Esophagus squamous epithelium (tissue), 5 donors: ENCODE data around the gene HEYL. TPM values are rescaled to one million over a fixed set of nuclear protein-coding genes. Genes with fewer than 3 reads are reported as not detected.

ENCODE experiments used
- DNase-seq: peaks from one replicate; lab custom pipeline; 2025; lab: John Stamatoyannopoulos, UW
- H3K27ac ChIP-seq, 4 donors: fragments of 200-600 bp; sonication (generic); one replicate each; pipeline ENCODE4 v1.5.1; 2016 to 2019; ENCODE audit warnings: mild to moderate bottlenecking in 1 of 4
- H3K27me3 ChIP-seq, 4 donors: fragments of 200-600 bp; sonication (generic); 1 replicate in 3 of 4; 2 replicates in 1 of 4; pipeline versions ENCODE4 v1.5.1 to v1.6.0; 2017 to 2021; ENCODE audit warnings: antibody characterized with exemption in 1 of 4
- H3K36me3 ChIP-seq, 3 donors: fragments of 200-600 bp; sonication (generic); one replicate each; pipeline ENCODE4 v1.5.1; 2016 to 2019
- H3K4me1 ChIP-seq, 3 donors: fragments of 200-600 bp; sonication (generic); one replicate each; pipeline ENCODE4 v1.5.1; 2017 to 2019
- H3K4me3 ChIP-seq, 4 donors: fragments of 200-600 bp; sonication (generic); 1 replicate in 3 of 4; 2 replicates in 1 of 4; pipeline ENCODE4 v1.5.1; 2016 to 2019; ENCODE audit warnings: mild to moderate bottlenecking in 2 of 4, moderate library complexity in 1 of 4
- H3K9me3 ChIP-seq, 3 donors: fragments of 200-600 bp; sonication (generic); one replicate each; pipeline ENCODE4 v1.5.1; 2016 to 2019
- CTCF ChIP-seq, 6 experiments: fragments of 450-650 bp in 4 of 6; fragments of 200-600 bp in 2 of 6; sonication (generic) in 2 of 6; IDR thresholded peaks; one replicate each; pipeline ENCODE4 v1.5.1; 2016 to 2019; ENCODE audit warnings: antibody characterized with exemption in 6 of 6, mild to moderate bottlenecking in 4 of 6, moderate library complexity in 4 of 6
- POLR2A ChIP-seq, 4 donors: fragments of 450-650 bp; IDR thresholded peaks; one replicate each; pipeline ENCODE4 v1.6.1; 2017; ENCODE audit warnings: antibody characterized with exemption in 4 of 4, mild to moderate bottlenecking in 4 of 4, moderate library complexity in 3 of 4
- WGBS, 2 donors: methylation state at CpG; one replicate each; pipeline ENCODE4 v1.1.5; 2018; 5-methylcytosine and 5-hydroxymethylcytosine counted together
- intact Hi-C: fragments of 100-400 bp; cut with DNase I; formaldehyde crosslinking; loops from one replicate; pipeline ENCODE4 v1.15.0; 2022
- total RNA-seq, 4 donors: library from RNA; depleted of rRNA; stranded (reverse); fragments of >200 nt; gene quantifications; one replicate each; pipeline ENCODE4 v1.1.0, GENCODE V29; 2016
- donor health status: DM: yes; HTN: yes; CAD: no.

Gene HEYL
- total RNA-seq, 4 donors from 2014 or later: 0.45 to 1.2 (median 0.77) TPM

DNA sequence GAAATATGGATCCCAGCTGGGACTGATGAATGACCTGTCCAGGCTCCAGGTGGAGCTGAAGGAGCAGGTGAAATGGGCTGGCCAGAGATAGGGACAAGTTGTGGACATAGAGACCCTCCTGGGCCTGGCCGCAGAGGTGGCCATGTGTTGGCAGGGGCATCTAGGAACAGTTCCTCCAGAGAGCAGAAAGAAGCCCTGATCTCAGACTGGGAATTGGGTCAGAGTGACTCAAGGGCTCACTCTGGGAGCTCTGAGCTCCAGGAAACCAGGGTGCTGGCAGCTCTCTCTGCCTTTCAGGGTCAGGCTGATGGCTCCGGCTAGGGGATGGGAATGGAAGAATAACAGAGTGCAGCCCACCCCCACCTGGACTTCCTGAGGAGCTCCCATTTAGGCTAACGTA is 29.5 kb upstream of the HEYL start:
- TF ChIP-seq CTCF (IDR thresholded peaks at IDR 0.05) (no peak), POLR2A (IDR thresholded peaks at IDR 0.05) (no peak)
- Histone ChIP-seq H3K27ac (no peak overlapping the region), H3K9me3 (no peaks in the 10 kb centered on the region), H3K4me3 (no peak overlapping the region), H3K36me3 (no peaks in the 10 kb centered on the region), H3K4me1 (peaks cover 8 to 24% (median 14%) of the 10 kb centered on the region in 3 donors), H3K27me3 (peaks cover 5 to 73% (median 9%) of the 10 kb centered on the region in 4 donors)
- WGBS, 2 donors: 90 to 92% methylated on average over 2 to 3 of the region's 3 CpGs
- intact Hi-C loops: no loop called here
- DNase-seq: no peak

DNA sequence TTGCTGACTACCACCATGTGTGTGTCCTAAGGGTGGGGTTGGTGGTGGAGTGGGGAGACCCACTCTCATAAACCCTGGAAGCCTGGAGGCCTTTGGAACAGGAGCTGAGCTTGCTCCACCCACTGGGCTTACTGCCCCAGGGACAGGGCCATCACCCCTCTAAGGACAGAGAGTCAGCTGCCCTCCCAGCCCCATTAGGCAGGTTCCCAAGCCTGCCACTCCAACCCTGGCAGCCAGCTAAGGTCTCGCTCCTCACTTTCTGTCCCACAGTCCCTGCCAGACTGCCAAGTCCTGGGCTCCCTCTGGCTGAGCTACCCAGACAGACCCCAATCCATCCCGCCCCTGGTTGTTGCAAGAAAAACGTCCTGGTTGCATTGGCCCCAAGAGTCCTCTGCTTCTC is 28.7 kb upstream of the HEYL start:
- DNase-seq: no peak
- 71% methylated on average over 1 of the region's 3 CpGs; no CpG with 5 or more reads in 1 of the 2 donors for WGBS, 2 donors

DNA sequence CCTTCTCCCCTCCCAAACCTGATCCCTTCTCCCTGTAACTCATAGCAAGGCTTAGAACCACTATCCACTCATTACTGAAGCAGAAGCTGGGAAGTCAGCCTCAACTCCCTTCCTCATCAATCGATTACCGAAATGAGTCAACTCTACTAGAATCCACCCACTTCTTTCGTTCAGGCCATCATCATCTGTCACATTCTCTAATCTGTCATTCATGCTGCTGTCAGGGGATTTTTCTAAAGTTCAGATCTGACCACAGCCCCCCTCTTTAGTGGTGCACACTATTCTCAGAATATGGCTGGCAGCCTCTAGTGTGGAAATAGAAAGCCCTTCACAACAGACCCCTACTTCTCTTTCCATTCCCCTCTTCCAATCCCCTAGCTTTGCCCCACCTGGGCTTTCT is 27.3 kb upstream of the HEYL start:
- Histone ChIP-seq H3K4me3 (no peak overlapping the region), H3K27me3 (peaks cover 5 to 55% (median 8%) of the 10 kb centered on the region in 4 donors), H3K9me3 (no peaks in the 10 kb centered on the region), H3K36me3 (no peaks in the 10 kb centered on the region), H3K27ac (no peak overlapping the region), H3K4me1 (peaks cover 8 to 13% (median 8%) of the 10 kb centered on the region in 3 donors)
- no peak for DNase-seq
- intact Hi-C loops: no loop called here
- WGBS, 2 donors: 52 to 70% methylated on average over 3 of the region's 3 CpGs
- TF ChIP-seq POLR2A (IDR thresholded peaks at IDR 0.05) (no peak), CTCF (IDR thresholded peaks at IDR 0.05) (no peak)

More for the DNA sequence above, 28.7 kb upstream of the HEYL start:
- no peaks in the 10 kb centered on the region for H3K36me3 ChIP-seq
- no peak overlapping the region for H3K4me3 ChIP-seq
- intact Hi-C loops: no loop called here
- peaks cover 8 to 24% (median 14%) of the 10 kb centered on the region in 3 donors for H3K4me1 ChIP-seq
- H3K27me3 ChIP-seq: peaks cover 5 to 69% (median 9%) of the 10 kb centered on the region in 4 donors
- no peak for TF ChIP-seq CTCF (IDR thresholded peaks at IDR 0.05)
- no peak for TF ChIP-seq POLR2A (IDR thresholded peaks at IDR 0.05)
- no peaks in the 10 kb centered on the region for H3K9me3 ChIP-seq
- no peak overlapping the region for H3K27ac ChIP-seq

DNA sequence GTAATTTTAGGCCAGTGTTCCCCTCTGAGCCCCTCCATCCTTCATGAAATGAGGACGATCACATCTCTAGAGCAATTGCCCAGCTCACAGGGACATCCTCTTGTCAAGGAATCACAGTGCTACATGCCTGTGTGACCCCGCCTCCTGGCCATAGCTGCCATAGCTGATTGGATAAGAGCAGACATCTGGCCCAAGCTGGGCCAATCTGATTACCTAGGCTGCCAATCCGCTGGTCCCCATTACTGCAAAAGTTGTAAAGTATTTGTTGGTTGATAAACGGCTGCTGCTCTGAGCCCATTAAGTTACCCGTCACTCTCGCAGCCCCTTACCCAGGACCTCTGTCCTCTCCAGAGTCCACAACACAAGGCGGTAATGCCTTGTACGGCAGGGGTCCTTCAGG is 24.1 kb upstream of the HEYL start:
- H3K36me3 ChIP-seq: no peaks in the 10 kb centered on the region
- intact Hi-C loops: no loop called here
- no peak overlapping the region for H3K4me3 ChIP-seq
- WGBS, 2 donors: 82 to 88% methylated on average over 4 to 6 of the region's 8 CpGs
- H3K27ac ChIP-seq: no peak overlapping the region
- DNase-seq: no peak
- no peaks in the 10 kb centered on the region for H3K9me3 ChIP-seq
- no peaks in the 10 kb centered on the region for H3K4me1 ChIP-seq
- peaks cover 0 to 23% (median 0%) of the 10 kb centered on the region in 4 donors for H3K27me3 ChIP-seq
- no peak for TF ChIP-seq POLR2A (IDR thresholded peaks at IDR 0.05)
- TF ChIP-seq CTCF (IDR thresholded peaks at IDR 0.05): no peak

DNA sequence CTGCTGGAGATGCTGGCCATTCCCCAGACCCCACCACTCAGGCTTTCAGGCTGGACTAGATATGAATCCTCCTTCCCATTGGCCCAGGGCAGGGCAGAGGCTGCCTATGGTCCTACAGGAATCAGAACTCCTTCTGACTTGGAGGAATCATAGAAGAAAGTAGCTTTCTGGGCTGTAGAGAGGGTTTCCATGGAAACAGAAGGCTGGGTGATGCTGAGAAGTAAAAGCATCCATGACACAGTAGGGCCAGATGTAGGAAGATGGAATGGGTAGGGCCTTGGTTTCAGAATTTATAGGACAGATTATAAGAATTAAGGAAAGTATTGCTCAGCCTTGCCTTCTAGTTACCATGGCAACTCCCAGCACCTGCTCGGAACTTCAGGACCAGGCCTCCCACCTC is 23.4 kb upstream of the HEYL start:
- Histone ChIP-seq H3K4me1 (peaks cover 0 to 5% (median 0%) of the 10 kb centered on the region in 3 donors), H3K36me3 (no peaks in the 10 kb centered on the region), H3K9me3 (no peaks in the 10 kb centered on the region), H3K27ac (no peak overlapping the region), H3K4me3 (no peak overlapping the region), H3K27me3 (peaks cover 0 to 16% (median 0%) of the 10 kb centered on the region in 4 donors)
- intact Hi-C loops: no loop called here
- TF ChIP-seq CTCF (IDR thresholded peaks at IDR 0.05) (no peak), POLR2A (IDR thresholded peaks at IDR 0.05) (no peak)
- no peak for DNase-seq
- WGBS, 2 donors: 73 to 93% methylated on average over 1 of the region's 1 CpG
